ENCODE measurements around the gene LTBP1. TPM values are rescaled to one million over a fixed set of nuclear protein-coding genes. Genes with fewer than 3 reads are reported as not detected.

Gene LTBP1
- total RNA-seq, 2 experiments from 2014 or later: 0.06 TPM; not detected in 1

GRCh38 chr2:33339269-33339668 lies 392.5 kb downstream of the LTBP1 start:
- H3K9me3 Mint-ChIP-seq: no peaks in the 10 kb centered on the region
- intact Hi-C loops (cut with DNase I, micrococcal nuclease): no loop called here
- no peak for TF ChIP-seq CTCF (IDR thresholded peaks at IDR 0.05)
- H3K27ac Mint-ChIP-seq: no peak overlapping the region
- ATAC-seq (ENCODE audit: poor library complexity) (no peak), DNase-seq (no peak)
- Histone ChIP-seq H3K4me1 (ENCODE audit: insufficient read depth, low read length) (no peaks in the 10 kb centered on the region), H3K27ac (ENCODE audit: low read depth in 1 of 2, low read length in 2 of 2) (no peak overlapping the region), H3K27me3 (ENCODE audit: control insufficient read depth in 1 of 2, insufficient read depth in 2 of 2, low read length in 2 of 2) (no peaks in the 10 kb centered on the region), H3K36me3 (ENCODE audit: insufficient read depth, low read length) (no peaks in the 10 kb centered on the region), H3K9me3 (ENCODE audit: control insufficient read depth in 1 of 2, insufficient read depth in 1 of 2, low read length in 2 of 2) (no peaks in the 10 kb centered on the region), H3K4me3 (ENCODE audit: low read length) (no peak overlapping the region)
- ChIA-PET POLR2A (no interaction called here), CTCF (no interaction called here)
- H3K36me3 Mint-ChIP-seq (ENCODE audit: low read depth): no peaks in the 10 kb centered on the region
- H3K4me3 Mint-ChIP-seq: no peak overlapping the region
- peaks cover 7% of the 10 kb centered on the region for H3K4me1 Mint-ChIP-seq (ENCODE audit: low read depth)
- peaks cover 6% of the 10 kb centered on the region for H3K27me3 Mint-ChIP-seq

GRCh38 chr2:33340280-33340679 lies 393.5 kb downstream of the LTBP1 start:
- Mint-ChIP-seq H3K27ac (no peak overlapping the region), H3K4me1 (ENCODE audit: low read depth) (peaks cover 17% of the 10 kb centered on the region)
- CTCF ChIA-PET: no interaction called here

GRCh38 chr2:33342171-33342570 lies 395.4 kb downstream of the LTBP1 start:
- Mint-ChIP-seq H3K27ac (no peak overlapping the region), H3K27me3 (peaks cover 6% of the 10 kb centered on the region), H3K4me3 (no peak overlapping the region), H3K9me3 (no peaks in the 10 kb centered on the region), H3K4me1 (ENCODE audit: low read depth) (peaks cover 17% of the 10 kb centered on the region), H3K36me3 (ENCODE audit: low read depth) (no peaks in the 10 kb centered on the region)
- ATAC-seq (ENCODE audit: poor library complexity) (no peak), DNase-seq (no peak)
- Histone ChIP-seq H3K4me1 (ENCODE audit: insufficient read depth, low read length) (no peaks in the 10 kb centered on the region), H3K4me3 (ENCODE audit: low read length) (no peak overlapping the region), H3K9me3 (ENCODE audit: control insufficient read depth in 1 of 2, insufficient read depth in 1 of 2, low read length in 2 of 2) (no peaks in the 10 kb centered on the region), H3K27me3 (ENCODE audit: control insufficient read depth in 1 of 2, insufficient read depth in 2 of 2, low read length in 2 of 2) (no peaks in the 10 kb centered on the region), H3K27ac (ENCODE audit: low read depth in 1 of 2, low read length in 2 of 2) (no peak overlapping the region), H3K36me3 (ENCODE audit: insufficient read depth, low read length) (no peaks in the 10 kb centered on the region)
- CTCF ChIA-PET: no interaction called here
- TF ChIP-seq CTCF (IDR thresholded peaks at IDR 0.05): no peak
- intact Hi-C loops (cut with DNase I, micrococcal nuclease): no loop called here
- POLR2A ChIA-PET: no interaction called here

More at GRCh38 chr2:33340280-33340679, 393.5 kb downstream of the LTBP1 start:
- ATAC-seq (ENCODE audit: poor library complexity): no peak
- Histone ChIP-seq H3K4me3 (ENCODE audit: low read length) (no peak overlapping the region), H3K36me3 (ENCODE audit: insufficient read depth, low read length) (no peaks in the 10 kb centered on the region), H3K9me3 (ENCODE audit: control insufficient read depth in 1 of 2, insufficient read depth in 1 of 2, low read length in 2 of 2) (no peaks in the 10 kb centered on the region), H3K4me1 (ENCODE audit: insufficient read depth, low read length) (no peaks in the 10 kb centered on the region), H3K27me3 (ENCODE audit: control insufficient read depth in 1 of 2, insufficient read depth in 2 of 2, low read length in 2 of 2) (no peaks in the 10 kb centered on the region), H3K27ac (ENCODE audit: low read depth in 1 of 2, low read length in 2 of 2) (no peak overlapping the region)
- intact Hi-C loops (cut with DNase I, micrococcal nuclease): no loop called here
- Mint-ChIP-seq H3K4me3 (no peak overlapping the region), H3K9me3 (no peaks in the 10 kb centered on the region), H3K27me3 (peaks cover 6% of the 10 kb centered on the region), H3K36me3 (ENCODE audit: low read depth) (no peaks in the 10 kb centered on the region)
- POLR2A ChIA-PET: no interaction called here
- TF ChIP-seq CTCF (IDR thresholded peaks at IDR 0.05): no peak
- DNase-seq: no peak
